ENCODE data around the gene RNF114.

- no peak for TF ChIP-seq CTCF (conservative IDR thresholded peaks at IDR 0.05)
- no peak for TF ChIP-seq ZFX (IDR thresholded peaks at IDR 0.05)
These were observed 11.9 kb upstream of the RNF114 start for GRCh38 chr20:49924247-49924646.

Data from C4-2B (cell line).